BE2C (cell line): ENCODE data around the gene ZNF146. TPM values are rescaled to one million over a fixed set of nuclear protein-coding genes. Genes with fewer than 3 reads are reported as not detected.
"Not testable (repeated sequence)": the region's sequence is repeated elsewhere in the genome, so short reads cannot be mapped to it uniquely, and the experiment has no call there.

Source experiments
- DNase-seq: peaks from one replicate; pipeline ENCODE4 v3.0.0-alpha.2; 2020
- H3K27me3 ChIP-seq: fragments of 250-450 bp; sonication (Bioruptor Pico); 2 replicates; pipeline ENCODE4 v1.5.1; 2020; ENCODE audit warnings: mild to moderate bottlenecking
- H3K36me3 ChIP-seq: fragments of 250-450 bp; sonication (Bioruptor Pico); 2 replicates; pipeline ENCODE4 v1.5.1; 2020; ENCODE audit warnings: mild to moderate bottlenecking
- H3K4me1 ChIP-seq: fragments of 250-450 bp; sonication (Bioruptor Pico); 2 replicates; pipeline ENCODE4 v1.5.1; 2020
- H3K4me3 ChIP-seq: 2 replicates; pipeline ENCODE4 v1.5.1; 2011; ENCODE audit warnings: low read depth, low read length
- H3K9me3 ChIP-seq: fragments of 250-450 bp; sonication (Bioruptor Pico); 2 replicates; pipeline ENCODE4 v1.5.1; 2020
- CTCF ChIP-seq: IDR thresholded peaks from 2 replicates; pipeline ENCODE4 v1.5.1; 2012; ENCODE audit warnings: mild to moderate bottlenecking, low read depth, low read length
- polyA plus RNA-seq: library from polyadenylated mRNA; unstranded; fragments of >200 nt; gene quantifications from one replicate; pipeline ENCODE4 v1.2.1, GENCODE V29; 2012; ENCODE audit warnings: low read depth, missing spikeins; ENCODE audit not compliant: insufficient read length, insufficient read depth

Gene ZNF146
- polyA plus RNA-seq = 117 TPM

- peak within 1 kb of the TSS; percentile 99 for H3K4me3 ChIP-seq
- no peaks in the 10 kb centered on the region for H3K9me3 ChIP-seq
- TF ChIP-seq CTCF = no peak
Observed at GRCh38 chr19:36214386-36215275, at the start of gene ZNF146, which contains the start of gene ZNF565. ZNF146 (plus strand) TSS chr19:36215106; CDS start chr19:36236441, 21,335 bp downstream. ZNF565 (minus strand) TSS chr19:36214665; CDS start chr19:36201985, 12,680 bp downstream.

GRCh38 chr19:36169084-36169760, 45.7 kb upstream of the ZNF146 start:
- H3K9me3 ChIP-seq = no peaks in the 10 kb centered on the region
- no peak for TF ChIP-seq CTCF
- H3K4me1 ChIP-seq = peaks cover 9% of the 10 kb centered on the region
- H3K4me3 ChIP-seq = peak overlapping the region; percentile 24; the same call in 1 of the 2 replicates
- H3K36me3 ChIP-seq = no peaks in the 10 kb centered on the region
- H3K27me3 ChIP-seq = no peaks in the 10 kb centered on the region
- peak; percentile 70 for DNase-seq

More at GRCh38 chr19:36214386-36215275, at the start of gene ZNF146, which contains the start of gene ZNF565:
- Histone ChIP-seq H3K36me3 (peaks cover 25% of the 10 kb centered on the region), H3K4me1 (no peaks in the 10 kb centered on the region; the same call in 1 of the 2 replicates), H3K27me3 (no peaks in the 10 kb centered on the region)
- DNase-seq = peak; percentile 99

GRCh38 chr19:36172852-36173251, 42.1 kb upstream of the ZNF146 start:
- TF ChIP-seq CTCF = no peak
- Histone ChIP-seq H3K4me3 (no peak overlapping the region), H3K4me1 (peaks cover 9% of the 10 kb centered on the region), H3K9me3 (no peaks in the 10 kb centered on the region), H3K27me3 (no peaks in the 10 kb centered on the region), H3K36me3 (no peaks in the 10 kb centered on the region)
- no peak for DNase-seq

DNA sequence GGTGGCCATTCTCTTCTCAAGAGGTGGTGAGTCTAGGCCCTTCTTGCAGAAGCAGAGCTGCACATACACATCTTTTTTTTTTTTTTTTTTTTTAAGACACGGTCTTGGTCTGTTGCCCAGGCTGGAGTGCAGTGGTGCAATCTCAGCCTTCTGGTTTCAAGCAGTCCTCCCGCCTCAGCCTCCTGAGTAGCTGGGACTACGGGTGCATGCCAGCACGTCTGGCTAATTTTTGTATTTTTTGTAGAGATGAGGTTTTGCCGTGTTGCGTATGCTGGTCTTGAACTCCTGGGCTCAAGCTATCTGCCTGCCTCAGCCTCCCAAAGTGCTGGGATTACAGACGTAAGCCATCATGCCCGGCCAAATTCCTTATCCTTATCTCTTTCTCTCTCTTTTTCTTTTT, 41.1 kb upstream of the ZNF146 start:
- DNase-seq, H3K27me3 ChIP-seq, H3K4me3 ChIP-seq, H3K36me3 ChIP-seq, H3K9me3 ChIP-seq, H3K4me1 ChIP-seq: not testable (repeated sequence)

- H3K4me3 ChIP-seq, H3K9me3 ChIP-seq, H3K27me3 ChIP-seq, DNase-seq, H3K4me1 ChIP-seq, H3K36me3 ChIP-seq: not testable (repeated sequence)
Observed at GRCh38 chr19:36179077-36179476, 35.8 kb upstream of the ZNF146 start.

GRCh38 chr19:36182612-36183244, 32.2 kb upstream of the ZNF146 start:
- H3K4me1 ChIP-seq = no peaks in the 10 kb centered on the region
- peaks cover 3% of the 10 kb centered on the region; the same call in 1 of the 2 replicates for H3K36me3 ChIP-seq
- no peaks in the 10 kb centered on the region for H3K27me3 ChIP-seq
- no peaks in the 10 kb centered on the region for H3K9me3 ChIP-seq
- no peak for TF ChIP-seq CTCF
- DNase-seq = no peak
- H3K4me3 ChIP-seq = no peak overlapping the region
